SK-MEL-5 (cell line): ENCODE data around the gene PTPRT. TPM values are rescaled to one million over a fixed set of nuclear protein-coding genes. Genes with fewer than 3 reads are reported as not detected.

Experiments
- DNase-seq: peaks from one replicate; pipeline ENCODE4 v3.0.0-alpha.2; 2016; ENCODE audit warnings: low read depth, low spot score
- in situ Hi-C: cut with HindIII; loops from 2 replicates; pipeline ENCODE4 v1.10.0; 2016; ENCODE audit warnings: low sequenced_read_pairs, high pct_unique_total_duplicates, low pct_unique_long_range_greater_than_20kb
- total RNA-seq: library from RNA; depleted of rRNA; stranded (reverse); fragments of >200 nt; shearing (Covaris generic); gene quantifications from 2 replicates; pipeline ENCODE4 v1.2.3, GENCODE V29; 2014

Gene PTPRT
- total RNA-seq, 1 experiment from 2014 or later = not detected

- DNase-seq = no peak
- in situ Hi-C loops = no loop called here
Observed at GRCh38 chr20:42340368-42340767, 849.3 kb downstream of the PTPRT start.

- no peak for DNase-seq
Observed at GRCh38 chr20:42338294-42339201, 851.2 kb downstream of the PTPRT start.

DNA sequence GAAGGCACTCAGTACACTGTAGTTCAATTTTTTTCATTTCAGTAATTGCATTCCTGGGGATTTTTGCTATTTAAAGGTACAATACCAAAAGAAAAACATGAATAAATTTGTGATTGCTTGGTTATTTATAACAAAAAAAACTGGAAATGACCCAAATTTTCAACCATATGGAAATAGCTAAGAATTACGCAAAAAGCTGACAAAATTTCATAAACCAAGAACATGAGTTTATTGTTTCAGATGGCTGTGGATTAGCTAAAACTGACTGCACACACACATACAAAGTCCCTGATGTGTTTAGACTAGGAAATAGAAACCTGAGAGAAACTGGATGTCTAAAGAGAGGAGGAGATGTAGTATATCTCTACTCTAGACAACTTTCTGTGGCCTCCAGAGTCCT lies 853.1 kb downstream of the PTPRT start:
- in situ Hi-C loops = no loop called here
- no peak for DNase-seq

More at GRCh38 chr20:42338294-42339201, 851.2 kb downstream of the PTPRT start:
- in situ Hi-C loops = no loop called here

GRCh38 chr20:42319252-42320013 lies 870.3 kb downstream of the PTPRT start:
- in situ Hi-C loops = no loop called here

DNA sequence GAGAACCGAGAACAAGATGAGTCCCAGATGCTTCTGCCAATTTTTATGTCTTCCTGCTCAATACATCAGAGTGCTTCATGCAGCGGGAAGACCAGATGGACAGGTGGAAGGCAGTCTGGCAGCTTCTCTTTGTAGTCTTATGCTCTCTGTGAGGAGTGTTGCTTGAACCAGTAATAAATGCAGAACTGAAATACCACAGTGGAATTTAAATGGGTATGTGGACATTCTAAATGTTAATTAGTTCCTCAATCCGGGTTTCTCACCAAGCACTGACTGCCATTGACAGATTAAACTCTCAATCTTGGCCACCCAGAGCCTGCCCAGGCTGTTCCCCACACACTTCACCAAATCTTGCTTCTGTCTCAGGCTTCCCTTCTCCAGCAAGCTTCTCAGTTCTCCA lies 876.0 kb downstream of the PTPRT start:
- in situ Hi-C loops = no loop called here
- DNase-seq = no peak

More at GRCh38 chr20:42319252-42320013, 870.3 kb downstream of the PTPRT start:
- no peak for DNase-seq

- in situ Hi-C loops = no loop called here
- DNase-seq = no peak
Observed at GRCh38 chr20:42309050-42309449, 880.7 kb downstream of the PTPRT start.

DNA sequence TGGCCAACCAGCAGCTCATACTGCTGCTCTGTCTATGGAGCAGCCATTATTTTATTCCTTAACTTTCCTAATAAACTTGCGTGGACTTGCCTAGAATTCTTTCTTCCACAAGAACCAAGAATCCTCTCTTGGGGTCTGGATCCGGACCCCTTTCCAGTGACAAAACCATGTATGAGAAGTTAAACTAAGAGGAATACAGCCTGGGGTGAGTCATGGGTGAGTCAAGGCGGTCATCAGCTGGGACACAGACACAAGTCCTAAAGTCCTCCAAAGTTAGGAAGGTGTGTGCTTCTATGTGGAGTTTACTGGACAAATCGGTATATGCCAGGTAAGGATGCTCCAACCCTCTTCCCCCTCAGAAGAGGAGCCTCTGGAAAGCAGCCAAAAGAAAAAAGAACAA lies 881.5 kb downstream of the PTPRT start:
- in situ Hi-C loops = no loop called here

DNA sequence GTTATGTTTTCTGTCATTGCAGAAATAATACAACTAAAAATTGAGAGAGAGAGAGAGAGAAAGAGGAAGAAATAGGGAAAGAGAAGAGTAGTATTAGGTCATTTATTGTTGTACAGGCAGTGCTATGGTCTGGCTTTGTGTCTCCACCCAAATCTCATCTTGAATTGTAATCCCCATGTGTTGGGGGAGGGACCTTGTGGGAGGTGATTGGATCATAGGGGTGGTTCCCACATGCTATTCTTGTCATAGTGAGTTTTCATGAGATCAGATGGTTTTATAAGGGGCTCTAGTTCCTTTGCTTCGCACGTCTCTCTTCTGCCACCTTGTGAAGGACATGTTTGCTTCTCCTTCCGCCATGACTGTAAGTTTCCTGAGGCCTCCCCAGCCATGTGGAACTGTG lies 894.1 kb downstream of the PTPRT start:
- in situ Hi-C loops = no loop called here

More for the DNA sequence above, 881.5 kb downstream of the PTPRT start:
- no peak for DNase-seq

DNA sequence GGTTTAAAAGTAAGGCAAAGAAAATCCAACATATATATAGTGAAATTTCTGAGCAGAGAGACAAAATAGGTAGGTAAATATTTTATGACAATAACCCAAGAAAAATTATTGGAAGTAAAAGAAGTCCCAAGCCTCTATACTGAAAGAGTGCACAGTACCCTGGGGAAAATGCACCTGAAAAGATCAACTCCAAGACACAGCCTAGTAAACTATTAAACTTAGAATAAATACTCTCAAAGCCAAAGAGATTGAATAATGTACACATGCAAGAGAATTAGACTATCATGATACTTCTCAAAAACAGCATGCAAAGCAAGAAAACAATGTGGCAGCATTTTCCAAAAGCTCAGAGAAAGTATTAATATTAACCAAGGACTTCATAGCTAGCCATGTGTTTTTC lies 894.7 kb downstream of the PTPRT start:
- in situ Hi-C loops = no loop called here
- DNase-seq = no peak

More for the DNA sequence above, 894.1 kb downstream of the PTPRT start:
- DNase-seq = no peak

DNA sequence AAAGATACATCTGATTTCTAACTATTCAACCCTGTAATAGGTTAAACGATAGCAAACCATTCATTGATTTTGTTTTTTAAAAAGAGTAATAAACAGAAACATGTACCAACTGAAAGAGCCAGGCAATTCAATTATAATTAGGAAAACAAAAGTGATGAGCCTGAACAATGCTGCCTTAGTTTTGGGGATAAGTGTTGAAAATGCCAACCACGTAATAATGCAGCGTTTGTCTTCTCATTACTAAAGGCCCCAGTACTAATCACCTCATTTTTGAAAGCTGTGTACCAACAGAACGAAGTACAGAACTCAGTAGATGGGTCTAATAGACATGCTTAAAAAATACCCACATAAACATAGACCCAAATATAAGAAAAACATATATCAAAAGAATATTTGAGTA lies 907.9 kb downstream of the PTPRT start:
- no peak for DNase-seq
- in situ Hi-C loops = no loop called here

DNA sequence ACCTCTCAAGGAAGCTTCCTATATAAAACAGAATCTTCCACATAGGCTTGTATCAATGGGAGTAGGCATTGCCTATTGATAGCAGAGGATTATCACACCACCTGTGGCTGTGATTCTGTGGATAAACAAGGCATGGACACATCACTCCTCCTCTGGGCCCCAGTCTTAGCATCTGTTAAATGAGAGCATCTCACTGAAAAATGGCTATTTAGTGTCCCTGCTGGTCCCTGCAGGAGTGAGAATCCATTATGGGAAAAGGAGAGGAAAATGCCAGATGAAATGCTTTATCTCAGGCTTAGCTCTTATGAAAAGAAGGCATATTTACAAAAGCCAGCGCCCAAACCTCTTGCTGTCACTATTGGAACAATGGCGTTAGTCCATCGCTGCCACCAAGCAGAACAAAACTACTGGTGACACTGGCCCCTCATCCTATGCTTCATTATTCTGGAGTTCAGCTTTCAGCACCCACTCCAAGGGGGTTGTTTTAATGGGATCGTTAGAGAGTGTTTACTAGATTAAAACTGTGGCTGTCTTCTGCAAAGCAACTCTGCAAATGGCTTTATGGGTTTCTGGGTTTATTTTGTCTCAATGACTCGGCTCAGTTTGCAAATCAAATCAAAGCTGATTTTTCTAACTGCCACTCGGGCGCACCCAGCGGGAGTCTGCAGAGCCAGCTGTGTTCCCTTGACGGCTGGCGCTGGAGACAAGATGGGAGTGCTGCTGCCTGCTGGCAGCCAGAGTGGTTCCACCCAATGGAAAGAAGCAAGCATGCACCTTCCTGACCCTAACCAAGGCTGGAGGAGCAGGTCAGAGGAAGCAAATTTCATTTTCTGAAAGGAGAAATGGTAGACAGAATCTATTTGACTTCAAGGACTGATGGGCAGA lies 912.7 kb downstream of the PTPRT start:
- in situ Hi-C loops = no loop called here
- no peak for DNase-seq

DNA sequence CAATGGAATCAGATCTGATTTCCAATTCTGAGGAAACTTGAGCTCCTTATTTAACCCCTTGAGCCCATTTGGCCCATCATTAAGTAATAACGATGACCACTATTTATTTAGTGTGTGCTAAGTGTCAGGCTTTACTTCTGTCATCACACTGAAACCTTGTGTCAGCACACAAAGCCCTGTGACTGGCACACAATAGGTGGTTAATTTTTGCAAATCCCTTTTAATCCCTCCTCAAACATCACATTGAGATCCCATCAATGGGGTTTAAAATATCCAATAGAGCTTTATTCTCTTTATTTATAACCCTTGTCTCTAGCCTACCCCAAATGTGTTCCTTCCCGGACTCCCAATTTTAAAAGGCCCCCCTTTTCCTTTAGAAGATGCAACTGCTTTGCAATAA lies 914.7 kb downstream of the PTPRT start:
- in situ Hi-C loops = no loop called here
- DNase-seq = no peak

GRCh38 chr20:42272516-42272915 lies 917.2 kb downstream of the PTPRT start:
- in situ Hi-C loops = no loop called here
- DNase-seq = no peak

- in situ Hi-C loops = no loop called here
- no peak for DNase-seq
Observed at GRCh38 chr20:42270539-42270938, 919.2 kb downstream of the PTPRT start.

DNA sequence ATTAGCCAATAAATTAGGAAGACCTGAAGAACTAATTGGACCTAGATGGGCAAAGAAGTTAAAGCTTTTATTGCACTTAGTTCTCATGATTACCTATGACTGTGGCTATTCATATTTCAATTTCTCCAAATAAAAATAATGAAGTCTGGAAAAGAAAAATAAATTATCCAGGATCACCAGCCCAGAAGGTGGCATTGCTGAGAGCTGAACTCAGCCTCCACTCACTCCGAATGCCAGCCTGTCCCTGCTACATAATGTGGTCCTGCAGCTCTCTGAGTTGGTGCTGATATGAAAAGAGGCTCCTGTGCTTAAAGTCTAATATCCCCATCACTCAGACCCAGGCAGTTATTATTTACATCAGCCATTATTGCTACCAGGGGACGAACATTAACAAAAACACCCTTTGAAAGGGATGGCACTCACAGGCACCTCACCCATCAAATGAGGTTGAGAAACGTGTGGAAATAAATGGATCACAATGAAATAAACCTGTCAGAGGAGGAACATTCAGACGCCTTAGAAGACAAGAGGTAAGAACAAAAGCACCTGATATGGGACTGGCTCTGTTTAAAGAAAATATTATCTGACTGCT lies 921.8 kb downstream of the PTPRT start:
- in situ Hi-C loops = no loop called here
- DNase-seq = no peak

- in situ Hi-C loops = no loop called here
- DNase-seq = no peak
Observed at GRCh38 chr20:42261766-42262270, 927.9 kb downstream of the PTPRT start.

DNA sequence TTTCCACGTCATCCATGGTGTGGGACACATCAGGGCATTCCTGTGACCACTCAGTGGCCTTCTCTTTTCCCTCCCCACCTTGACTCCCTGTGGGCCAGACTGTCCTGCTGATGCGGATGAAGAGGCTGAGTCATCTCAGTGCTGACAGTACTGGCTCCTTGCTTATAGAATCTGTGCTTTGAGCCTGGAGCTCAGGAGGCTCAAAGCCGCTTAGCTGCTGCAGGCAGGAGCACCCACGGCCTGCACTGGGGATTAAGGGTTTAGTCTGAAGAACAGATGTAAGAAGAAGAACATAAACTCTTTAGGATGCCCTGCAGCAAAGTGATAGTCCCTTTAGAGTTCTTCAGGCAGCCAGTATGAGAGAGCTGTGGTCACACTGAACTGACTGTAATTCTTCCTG lies 929.5 kb downstream of the PTPRT start:
- DNase-seq = no peak
- in situ Hi-C loops = no loop called here
